HEK293T (cell line): ENCODE data around the gene ZNF511.

Experiments used
- ARNT ChIP-seq: fragments of 450-650 bp; IDR thresholded peaks from 2 replicates; pipeline ENCODE4 v1.6.1; 2017; ENCODE audit warnings: mild to moderate bottlenecking
- BHLHE40 ChIP-seq: fragments of 450-650 bp; IDR thresholded peaks from 2 replicates; pipeline ENCODE4 v1.6.1; 2016; ENCODE audit warnings: mild to moderate bottlenecking, moderate library complexity, borderline replicate concordance
- CTBP1 ChIP-seq: fragments of 450-650 bp; IDR thresholded peaks from 2 replicates; pipeline ENCODE4 v1.6.1; 2016; ENCODE audit warnings: borderline replicate concordance
- ELF4 ChIP-seq: fragments of 450-650 bp; IDR thresholded peaks from 2 replicates; pipeline ENCODE4 v1.6.1; 2017; ENCODE audit warnings: antibody characterized with exemption
- FOXA1 ChIP-seq: fragments of 450-650 bp; IDR thresholded peaks from 2 replicates; pipeline ENCODE4 v1.6.1; 2016; ENCODE audit warnings: mild to moderate bottlenecking
- FOXK2 ChIP-seq: fragments of 450-650 bp; IDR thresholded peaks from 2 replicates; pipeline ENCODE4 v1.6.1; 2016; ENCODE audit warnings: mild to moderate bottlenecking
- FOXM1 ChIP-seq: fragments of 450-650 bp; IDR thresholded peaks from 2 replicates; pipeline ENCODE4 v1.6.1; 2017; ENCODE audit warnings: mild to moderate bottlenecking, borderline replicate concordance
- HDGF ChIP-seq: fragments of 450-650 bp; IDR thresholded peaks from 2 replicates; pipeline ENCODE4 v1.6.1; 2017; ENCODE audit warnings: antibody characterized with exemption, borderline replicate concordance
- L3MBTL2 ChIP-seq: fragments of 450-650 bp; conservative IDR thresholded peaks from 2 replicates; pipeline ENCODE4 v1.6.1; 2016; ENCODE audit warnings: mild to moderate bottlenecking
- NFRKB ChIP-seq: fragments of 450-650 bp; IDR thresholded peaks from 2 replicates; pipeline ENCODE4 v1.6.1; 2016; ENCODE audit warnings: mild to moderate bottlenecking, moderate library complexity
- SP1 ChIP-seq: fragments of 450-650 bp; IDR thresholded peaks from 2 replicates; pipeline ENCODE4 v1.6.1; 2017
- SUZ12 ChIP-seq: fragments of 450-650 bp; IDR thresholded peaks from 2 replicates; pipeline ENCODE4 v1.6.1; 2016; ENCODE audit warnings: mild to moderate bottlenecking
- ZNF384 ChIP-seq: fragments of 450-650 bp; IDR thresholded peaks from 2 replicates; pipeline ENCODE4 v1.6.1; 2016

GRCh38 chr10:133310789-133311188 lies 2.1 kb downstream of the ZNF511 start:
- TF ChIP-seq L3MBTL2 (no peak), FOXA1 (no peak), SUZ12 (no peak), BHLHE40 (no peak), HDGF (no peak), SP1 (no peak), FOXK2 (no peak), ZNF384 (no peak), ELF4 (no peak), FOXM1 (no peak), ARNT (no peak), NFRKB (no peak), CTBP1 (no peak)
